Measurements from ENCODE around the gene KIFBP.

GRCh38 chr10:69022611-69023010 lies 34.0 kb downstream of the KIFBP start:
- TF ChIP-seq CTCF (conservative IDR thresholded peaks at IDR 0.05; ENCODE audit: low read depth, low read length) (no peak), EZH2 (IDR thresholded peaks at IDR 0.05; ENCODE audit: low read length, unreplicated experiment) (no peak), EZH2phosphoT487 (IDR thresholded peaks at IDR 0.05; ENCODE audit: borderline replicate concordance, low read length) (no peak)

Data from PC-3 (cell line).